TTC549 (cell line): ENCODE results near the gene ATOX1.

Experiments used
- FAIRE-seq: peaks from 2 replicates; lab custom pipeline; 2012; peaks lifted over from hg19 to GRCh38; lab: Jason Lieb, UNC

Gene ATOX1

DNA sequence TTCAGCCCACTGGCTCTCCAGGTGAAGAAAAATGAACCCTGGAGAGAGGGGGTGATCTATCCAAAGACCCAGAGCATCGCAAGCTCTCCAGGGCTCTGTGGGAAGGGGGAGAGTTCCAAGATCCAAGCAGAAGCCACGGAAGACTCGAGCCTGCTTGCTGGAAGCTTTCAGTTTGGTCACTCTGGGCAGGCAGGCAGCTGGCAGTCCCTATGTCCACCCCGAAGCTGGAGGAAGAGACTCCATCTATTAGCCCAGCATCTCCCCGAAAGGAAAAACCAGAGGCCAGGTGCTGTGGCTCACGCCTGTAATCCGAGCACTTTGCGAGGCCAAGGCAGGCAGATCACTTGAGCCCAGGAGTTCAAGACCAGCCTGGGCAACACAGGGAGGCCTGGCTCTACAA, 61.0 kb downstream of the ATOX1 start:
- no peak for FAIRE-seq

DNA sequence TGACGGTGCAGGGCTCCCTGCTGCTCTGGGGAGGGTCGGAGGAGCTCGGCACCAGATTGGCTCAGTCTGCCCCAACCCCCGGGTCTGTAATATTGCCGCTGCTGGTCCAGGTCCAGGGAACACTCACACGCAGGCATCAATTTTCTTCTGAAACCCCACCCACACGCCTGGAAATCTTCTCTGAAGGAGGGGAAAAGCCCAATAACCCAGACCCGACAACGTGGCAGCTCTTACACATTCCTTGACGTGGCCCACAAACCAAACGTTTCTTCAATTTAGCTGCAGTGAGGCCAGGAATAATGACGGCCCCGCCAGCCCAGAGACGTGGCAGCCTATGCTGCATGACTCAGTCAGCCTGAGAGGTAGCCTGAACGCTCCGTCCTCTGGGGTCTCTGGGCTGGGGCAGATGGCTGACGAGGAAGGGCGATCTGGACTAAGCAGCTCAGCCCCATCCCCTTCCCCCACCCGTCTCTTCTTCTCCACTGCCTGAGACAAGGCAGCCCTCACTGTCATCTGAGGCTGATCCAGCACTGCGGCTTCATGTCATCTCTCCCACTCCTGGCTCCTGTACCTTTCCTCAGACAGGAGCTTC, 61.9 kb downstream of the ATOX1 start:
- no peak for FAIRE-seq

DNA sequence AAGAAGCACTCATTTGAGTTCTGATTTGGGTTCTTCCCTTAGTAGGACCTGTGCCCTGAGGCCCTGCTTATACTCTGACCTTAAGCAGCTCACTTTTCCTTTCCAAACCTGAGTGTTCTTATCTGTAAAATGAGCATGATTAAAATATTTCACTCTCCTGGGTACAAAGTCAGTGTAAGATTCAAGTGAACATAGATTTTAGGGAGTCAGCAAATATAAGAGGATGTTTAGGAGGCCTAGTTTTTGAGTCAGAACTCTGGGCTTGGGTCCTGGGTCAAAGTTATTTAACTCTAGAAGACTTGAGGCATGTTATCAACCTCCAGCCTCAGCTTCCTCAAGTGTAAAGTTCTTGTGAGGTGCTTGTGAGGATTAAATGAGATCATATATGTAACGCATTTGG, 63.0 kb downstream of the ATOX1 start:
- no peak for FAIRE-seq

DNA sequence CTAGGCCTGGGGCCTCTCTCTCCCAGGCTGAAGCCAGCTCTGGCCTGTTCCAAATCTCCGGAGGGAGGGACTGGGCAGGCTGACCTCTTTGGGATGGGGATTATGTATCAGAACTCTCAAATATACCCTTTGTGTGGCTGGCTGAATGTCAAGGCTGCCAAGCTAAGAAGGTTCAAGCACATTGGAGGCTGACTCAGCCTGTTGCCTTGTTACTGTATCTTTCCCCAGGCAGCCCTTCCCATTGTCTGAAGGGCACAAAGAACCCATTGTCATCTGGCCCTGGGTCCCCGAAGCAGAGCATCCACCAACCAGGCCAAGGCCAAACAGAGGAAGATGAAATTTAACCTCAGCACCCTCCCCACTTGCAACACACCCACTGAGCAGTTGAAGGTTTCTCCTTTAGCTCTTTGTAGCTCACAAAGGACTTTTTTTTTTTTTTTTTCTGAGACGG, 64.4 kb downstream of the ATOX1 start:
- FAIRE-seq = no peak
